ENCODE results near the gene ATP5F1D. TPM values are rescaled to one million over a fixed set of nuclear protein-coding genes. Genes with fewer than 3 reads are reported as not detected.

Gene ATP5F1D
- total and polyA plus RNA-seq, 4 donors: 27.1 to 266 (median 187) TPM

- Histone ChIP-seq H3K27ac (ENCODE audit: low read depth in 1 of 2, low read length in 1 of 2) (no peak overlapping the region), H3K9me3 (ENCODE audit: control insufficient read depth in 4 of 4, insufficient read depth in 3 of 4, low read length in 3 of 4) (peaks cover 0 to 1% (median 0%) of the 10 kb centered on the region in 4 donors), H3K4me3 (no peak overlapping the region), H3K27me3 (ENCODE audit: control insufficient read depth in 3 of 3, insufficient read depth in 3 of 3, low read length in 2 of 3) (peaks cover 2 to 22% (median 6%) of the 10 kb centered on the region in 3 donors), H3K36me3 (ENCODE audit: control insufficient read depth in 4 of 4, insufficient read depth in 4 of 4, low read length in 4 of 4) (no peaks in the 10 kb centered on the region), H3K4me1 (ENCODE audit: control insufficient read depth in 5 of 5, insufficient read depth in 5 of 5, low read length in 5 of 5) (peaks cover 0 to 12% (median 0%) of the 10 kb centered on the region in 5 donors), H3K9ac (ENCODE audit: insufficient read depth in 1 of 2, low read length in 2 of 2) (no peak overlapping the region)
- ATAC-seq (ENCODE audit: insufficient read depth, low FRiP score) (no peak), DNase-seq (no peak)
- WGBS, 2 donors: 74 to 86% methylated on average over 19 of the region's 19 CpGs
- no peak for TF ChIP-seq CTCF (IDR thresholded peaks at IDR 0.05; ENCODE audit: control extremely low read depth, extremely low read depth)
Observed at GRCh38 chr19:1289686-1290025, 48.1 kb downstream of the ATP5F1D start.

GRCh38 chr19:1290196-1290702, 48.7 kb downstream of the ATP5F1D start:
- DNase-seq: no peak
- Histone ChIP-seq H3K4me3 (no peak overlapping the region), H3K36me3 (ENCODE audit: control insufficient read depth in 4 of 4, insufficient read depth in 4 of 4, low read length in 4 of 4) (no peaks in the 10 kb centered on the region), H3K9ac (ENCODE audit: insufficient read depth in 1 of 2, low read length in 2 of 2) (no peak overlapping the region), H3K4me1 (ENCODE audit: control insufficient read depth in 5 of 5, insufficient read depth in 5 of 5, low read length in 5 of 5) (peaks cover 0 to 12% (median 0%) of the 10 kb centered on the region in 5 donors), H3K27me3 (ENCODE audit: control insufficient read depth in 3 of 3, insufficient read depth in 3 of 3, low read length in 2 of 3) (peaks cover 0 to 16% (median 6%) of the 10 kb centered on the region in 3 donors), H3K9me3 (ENCODE audit: control insufficient read depth in 4 of 4, insufficient read depth in 3 of 4, low read length in 3 of 4) (peaks cover 0 to 1% (median 0%) of the 10 kb centered on the region in 4 donors), H3K27ac (ENCODE audit: low read depth in 1 of 2, low read length in 1 of 2) (no peak overlapping the region)
- WGBS, 2 donors: 85 to 93% methylated on average over 21 to 24 of the region's 24 CpGs
- no peak for ATAC-seq (ENCODE audit: insufficient read depth, low FRiP score)
- no peak for TF ChIP-seq CTCF (IDR thresholded peaks at IDR 0.05; ENCODE audit: control extremely low read depth, extremely low read depth)

- Histone ChIP-seq H3K9me3 (ENCODE audit: control insufficient read depth in 4 of 4, insufficient read depth in 3 of 4, low read length in 3 of 4) (peaks cover 0 to 1% (median 0%) of the 10 kb centered on the region in 4 donors), H3K27me3 (ENCODE audit: control insufficient read depth in 3 of 3, insufficient read depth in 3 of 3, low read length in 2 of 3) (peaks cover 0 to 16% (median 6%) of the 10 kb centered on the region in 3 donors), H3K36me3 (ENCODE audit: control insufficient read depth in 4 of 4, insufficient read depth in 4 of 4, low read length in 4 of 4) (no peaks in the 10 kb centered on the region), H3K4me3 (no peak overlapping the region), H3K9ac (ENCODE audit: insufficient read depth in 1 of 2, low read length in 2 of 2) (no peak overlapping the region), H3K4me1 (ENCODE audit: control insufficient read depth in 5 of 5, insufficient read depth in 5 of 5, low read length in 5 of 5) (peaks cover 0 to 12% (median 0%) of the 10 kb centered on the region in 5 donors), H3K27ac (ENCODE audit: low read depth in 1 of 2, low read length in 1 of 2) (no peak overlapping the region)
- WGBS, 2 donors: 71 to 81% methylated on average over 40 of the region's 40 CpGs
- ATAC-seq (ENCODE audit: insufficient read depth, low FRiP score) (no peak), DNase-seq (no peak)
- no peak for TF ChIP-seq CTCF (IDR thresholded peaks at IDR 0.05; ENCODE audit: control extremely low read depth, extremely low read depth)
Observed at GRCh38 chr19:1290703-1291651, 49.4 kb downstream of the ATP5F1D start.
